ENCODE data around the gene PEAK1. TPM values are rescaled to one million over a fixed set of nuclear protein-coding genes. Genes with fewer than 3 reads are reported as not detected.

The PEAK1 gene
- total RNA-seq, 1 donor from 2014 or later, result 27.7 TPM

DNA sequence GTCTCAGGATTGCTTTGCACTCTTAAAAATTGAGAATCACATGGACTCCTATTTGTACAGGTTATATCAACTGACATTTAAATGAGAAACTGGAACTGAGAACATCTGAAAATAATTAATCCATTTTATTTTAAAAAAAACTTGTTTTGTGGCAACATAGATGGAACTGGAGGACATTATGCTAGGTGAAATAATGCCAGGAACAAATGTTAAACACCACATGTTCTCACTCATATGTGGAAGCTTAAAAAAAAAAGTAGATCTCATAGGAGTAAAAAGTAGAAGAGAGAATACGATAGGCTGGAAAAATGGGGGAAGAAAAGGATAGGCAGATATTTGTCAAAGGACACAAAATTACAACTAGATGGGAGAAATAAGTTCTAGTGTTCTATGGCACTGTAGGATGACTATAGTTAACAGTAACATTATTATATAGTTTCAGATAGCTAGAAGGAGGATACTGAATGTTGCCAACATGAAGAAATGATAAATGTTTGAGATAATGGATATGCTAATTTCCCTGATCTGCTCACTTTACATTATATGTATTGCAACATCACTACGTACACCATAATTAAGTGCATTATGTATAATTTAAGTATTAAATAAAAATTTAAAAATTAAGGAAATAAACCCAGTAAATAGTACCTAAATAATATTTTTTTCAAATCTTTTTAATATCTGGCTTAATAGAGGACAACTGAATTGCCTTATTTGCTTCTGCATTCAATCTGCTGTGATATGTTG is 248.5 kb downstream of the PEAK1 start:
- Histone ChIP-seq H3K4me1 (peaks cover 5% of the 10 kb centered on the region), H3K4me3 (no peak overlapping the region), H3K36me3 (no peaks in the 10 kb centered on the region), H3K27ac (no peak overlapping the region), H3K27me3 (no peaks in the 10 kb centered on the region), H3K9me3 (no peaks in the 10 kb centered on the region)
- TF ChIP-seq POLR2A (IDR thresholded peaks at IDR 0.05) (no peak), POLR2AphosphoS5 (IDR thresholded peaks at IDR 0.05; ENCODE audit: insufficient read depth in 1 of 2, low read depth in 1 of 2) (no peak), CTCF (IDR thresholded peaks at IDR 0.05) (no peak)
- DNase-seq (ENCODE audit: extremely low spot score in 2 of 2), result no peak
- intact Hi-C loops (cut with DNase I), result no loop called here

DNA sequence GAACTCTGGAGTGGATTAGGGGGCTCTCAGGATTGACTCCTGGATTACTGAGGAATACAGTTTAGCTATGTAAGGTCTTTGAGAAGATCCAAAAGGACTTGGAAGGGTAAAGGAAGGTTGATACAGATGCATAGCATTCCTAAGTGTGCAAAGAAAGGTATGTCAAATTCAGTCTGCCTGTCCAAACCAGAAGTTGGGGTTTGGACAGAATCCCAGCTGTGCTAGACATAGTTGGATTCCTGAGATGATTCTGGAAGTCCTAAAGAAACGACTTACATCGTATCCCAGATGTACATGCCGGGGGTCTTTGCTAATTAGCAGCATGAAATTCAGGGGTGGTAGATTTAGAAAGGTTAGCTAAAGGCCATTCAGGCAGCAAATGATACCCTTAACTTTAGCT is 251.3 kb downstream of the PEAK1 start:
- intact Hi-C loops (cut with DNase I), result no loop called here
- no peak for DNase-seq (ENCODE audit: extremely low spot score in 2 of 2)
- H3K4me3 ChIP-seq, result no peak overlapping the region
- H3K9me3 ChIP-seq, result no peaks in the 10 kb centered on the region
- no peak overlapping the region for H3K27ac ChIP-seq
- no peak for TF ChIP-seq CTCF (IDR thresholded peaks at IDR 0.05)
- no peak for TF ChIP-seq POLR2AphosphoS5 (IDR thresholded peaks at IDR 0.05; ENCODE audit: insufficient read depth in 1 of 2, low read depth in 1 of 2)
- no peak for TF ChIP-seq POLR2A (IDR thresholded peaks at IDR 0.05)
- H3K36me3 ChIP-seq, result no peaks in the 10 kb centered on the region
- H3K4me1 ChIP-seq, result peaks cover 5% of the 10 kb centered on the region
- no peaks in the 10 kb centered on the region for H3K27me3 ChIP-seq

DNA sequence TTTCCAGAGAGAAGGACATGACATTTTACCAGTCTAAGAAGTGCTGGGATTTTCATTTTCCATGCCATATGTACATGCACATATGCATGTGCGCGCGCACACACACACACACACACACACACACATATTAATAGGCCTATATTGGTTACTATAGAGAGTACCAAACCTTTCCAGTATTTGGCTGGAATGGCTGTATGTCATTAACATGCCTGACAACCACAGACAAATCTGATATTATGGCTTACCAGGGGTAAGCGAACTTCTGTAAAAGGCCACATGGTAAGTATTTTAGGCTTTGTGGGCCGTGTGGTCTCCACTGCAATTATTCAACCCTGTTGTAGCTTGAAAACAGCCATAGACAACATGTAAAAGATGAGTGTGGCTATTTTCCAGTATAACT is 251.8 kb downstream of the PEAK1 start:
- peaks cover 5% of the 10 kb centered on the region for H3K4me1 ChIP-seq

DNA sequence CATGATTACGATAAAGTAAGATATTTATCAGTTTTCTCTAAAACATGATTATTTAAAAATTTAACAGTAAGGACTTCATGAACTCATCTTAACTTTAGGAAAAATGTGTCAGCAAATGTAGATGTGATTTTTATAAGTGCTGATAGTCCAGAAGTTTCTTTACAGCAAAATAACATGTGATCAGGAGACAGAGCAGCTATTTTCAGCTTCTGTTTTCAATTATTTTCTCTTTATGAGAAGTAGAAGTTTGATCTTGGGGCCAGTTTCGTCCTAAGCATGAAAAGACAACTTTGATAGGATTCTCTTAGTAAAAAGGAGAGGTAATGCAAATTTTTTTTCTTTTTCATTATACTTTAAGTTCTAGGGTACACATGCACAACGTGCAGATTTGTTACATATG is 252.5 kb downstream of the PEAK1 start:
- H3K36me3 ChIP-seq, result no peaks in the 10 kb centered on the region
- TF ChIP-seq CTCF (IDR thresholded peaks at IDR 0.05) (no peak), POLR2AphosphoS5 (IDR thresholded peaks at IDR 0.05; ENCODE audit: insufficient read depth in 1 of 2, low read depth in 1 of 2) (no peak), POLR2A (IDR thresholded peaks at IDR 0.05) (no peak)
- no peak for DNase-seq (ENCODE audit: extremely low spot score in 2 of 2)
- no peaks in the 10 kb centered on the region for H3K9me3 ChIP-seq
- H3K27me3 ChIP-seq, result no peaks in the 10 kb centered on the region
- no peak overlapping the region for H3K4me3 ChIP-seq
- no peak overlapping the region for H3K27ac ChIP-seq
- intact Hi-C loops (cut with DNase I), result no loop called here
- peaks cover 5% of the 10 kb centered on the region for H3K4me1 ChIP-seq

More for the DNA sequence above, 251.8 kb downstream of the PEAK1 start:
- H3K9me3 ChIP-seq, result no peaks in the 10 kb centered on the region
- no peak for DNase-seq (ENCODE audit: extremely low spot score in 2 of 2)
- no peak for TF ChIP-seq POLR2AphosphoS5 (IDR thresholded peaks at IDR 0.05; ENCODE audit: insufficient read depth in 1 of 2, low read depth in 1 of 2)
- no peak for TF ChIP-seq POLR2A (IDR thresholded peaks at IDR 0.05)
- no peak for TF ChIP-seq CTCF (IDR thresholded peaks at IDR 0.05)
- intact Hi-C loops (cut with DNase I), result no loop called here
- no peak overlapping the region for H3K4me3 ChIP-seq
- no peaks in the 10 kb centered on the region for H3K36me3 ChIP-seq
- H3K27me3 ChIP-seq, result no peaks in the 10 kb centered on the region
- no peak overlapping the region for H3K27ac ChIP-seq

DNA sequence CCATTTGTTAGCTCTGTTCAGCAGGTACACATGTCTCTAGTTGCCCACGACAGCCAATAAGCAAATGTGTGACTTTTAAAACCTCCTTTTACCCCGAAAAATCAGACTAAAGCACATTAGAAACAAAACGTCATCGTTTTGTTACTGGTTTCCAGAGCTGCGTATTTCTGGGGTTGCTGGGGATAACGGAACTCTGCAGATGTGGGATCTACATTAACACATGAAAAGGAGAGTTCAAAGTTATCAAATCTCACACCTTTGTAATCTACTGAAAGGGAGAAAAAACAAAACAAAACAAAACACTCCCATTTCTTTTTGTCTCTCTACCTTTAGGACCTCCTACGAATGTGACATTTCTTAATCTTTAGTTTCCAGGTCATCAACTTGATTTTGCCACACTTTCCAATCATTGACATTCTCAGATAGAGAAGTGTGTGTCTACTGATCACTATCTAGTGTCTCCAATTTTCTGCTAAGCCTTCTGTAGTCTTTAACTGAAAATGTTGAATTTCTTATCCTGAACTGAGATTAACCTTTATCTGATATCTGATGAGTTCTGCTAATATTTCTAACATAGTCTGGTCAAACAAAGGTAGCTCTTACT is 256.0 kb downstream of the PEAK1 start:
- TF ChIP-seq CTCF (IDR thresholded peaks at IDR 0.05), result no peak
- no peak for TF ChIP-seq POLR2AphosphoS5 (IDR thresholded peaks at IDR 0.05; ENCODE audit: insufficient read depth in 1 of 2, low read depth in 1 of 2)
- TF ChIP-seq POLR2A (IDR thresholded peaks at IDR 0.05), result no peak

More for the DNA sequence above, 256.0 kb downstream of the PEAK1 start:
- intact Hi-C loops (cut with DNase I), result no loop called here
- no peak for DNase-seq (ENCODE audit: extremely low spot score in 2 of 2)
- Histone ChIP-seq H3K4me3 (no peak overlapping the region), H3K27ac (no peak overlapping the region), H3K9me3 (no peaks in the 10 kb centered on the region), H3K36me3 (no peaks in the 10 kb centered on the region), H3K27me3 (no peaks in the 10 kb centered on the region), H3K4me1 (peaks cover 15% of the 10 kb centered on the region)

Data from vagina (tissue), 2 donors.